Vagina (tissue), 2 donors: ENCODE data around the gene NEK9.

Experiments
- POLR2A ChIP-seq, 2 donors: fragments of 450-650 bp; IDR thresholded peaks; one replicate each; pipeline ENCODE4 v1.6.1; 2017; ENCODE audit warnings: antibody characterized with exemption in 2 of 2, mild to moderate bottlenecking in 2 of 2, moderate library complexity in 2 of 2
- POLR2AphosphoS5 ChIP-seq, 2 donors: sonication (generic); formaldehyde crosslinking; IDR thresholded peaks; one replicate each; pipeline ENCODE4 v1.9.0; 2017; ENCODE audit warnings: antibody characterized with exemption in 2 of 2, mild to moderate bottlenecking in 2 of 2, low read depth in 1 of 2; ENCODE audit not compliant: insufficient read depth in 1 of 2
- TF ChIP-seq, protein P1 (sequence below), 3 experiments: fragments of 450-650 bp in 2 of 3; fragments of 200-600 bp in 1 of 3; sonication (generic) in 1 of 3; IDR thresholded peaks; one replicate each; pipeline ENCODE4 v1.5.1; 2017 to 2019; ENCODE audit warnings: antibody characterized with exemption in 3 of 3, mild to moderate bottlenecking in 2 of 3, moderate library complexity in 2 of 3

DNA sequence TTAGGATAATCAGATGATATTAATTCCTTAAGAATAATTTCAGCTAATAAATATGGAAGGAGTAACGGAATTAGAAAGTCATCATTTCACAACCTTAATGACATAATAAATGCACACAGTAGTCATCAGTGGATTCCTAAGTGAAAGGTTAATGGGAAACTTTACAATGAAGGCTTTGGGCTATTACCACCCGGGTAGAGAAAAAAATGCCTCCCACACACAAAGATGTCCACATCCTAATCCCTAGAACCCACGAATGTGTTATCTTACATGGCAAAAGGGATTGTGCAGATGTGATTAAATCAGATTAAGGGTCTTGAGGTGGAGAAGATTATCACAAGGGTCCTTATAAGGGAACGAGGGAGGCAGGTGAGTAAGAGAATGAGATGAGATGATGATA is 43.9 kb upstream of the NEK9 start:
- TF ChIP-seq, protein P1, sequence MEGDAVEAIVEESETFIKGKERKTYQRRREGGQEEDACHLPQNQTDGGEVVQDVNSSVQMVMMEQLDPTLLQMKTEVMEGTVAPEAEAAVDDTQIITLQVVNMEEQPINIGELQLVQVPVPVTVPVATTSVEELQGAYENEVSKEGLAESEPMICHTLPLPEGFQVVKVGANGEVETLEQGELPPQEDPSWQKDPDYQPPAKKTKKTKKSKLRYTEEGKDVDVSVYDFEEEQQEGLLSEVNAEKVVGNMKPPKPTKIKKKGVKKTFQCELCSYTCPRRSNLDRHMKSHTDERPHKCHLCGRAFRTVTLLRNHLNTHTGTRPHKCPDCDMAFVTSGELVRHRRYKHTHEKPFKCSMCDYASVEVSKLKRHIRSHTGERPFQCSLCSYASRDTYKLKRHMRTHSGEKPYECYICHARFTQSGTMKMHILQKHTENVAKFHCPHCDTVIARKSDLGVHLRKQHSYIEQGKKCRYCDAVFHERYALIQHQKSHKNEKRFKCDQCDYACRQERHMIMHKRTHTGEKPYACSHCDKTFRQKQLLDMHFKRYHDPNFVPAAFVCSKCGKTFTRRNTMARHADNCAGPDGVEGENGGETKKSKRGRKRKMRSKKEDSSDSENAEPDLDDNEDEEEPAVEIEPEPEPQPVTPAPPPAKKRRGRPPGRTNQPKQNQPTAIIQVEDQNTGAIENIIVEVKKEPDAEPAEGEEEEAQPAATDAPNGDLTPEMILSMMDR (IDR thresholded peaks at IDR 0.05) = no peak
- TF ChIP-seq POLR2A (IDR thresholded peaks at IDR 0.05) (no peak), POLR2AphosphoS5 (IDR thresholded peaks at IDR 0.05; ENCODE audit: insufficient read depth in 1 of 2, low read depth in 1 of 2) (no peak)
